Measurements from ENCODE around the gene TIE1. TPM values are rescaled to one million over a fixed set of nuclear protein-coding genes. Genes with fewer than 3 reads are reported as not detected.

The TIE1 gene
- total RNA-seq, 1 experiment from 2014 or later, result not detected

- Histone ChIP-seq H3K36me3 (ENCODE audit: insufficient read depth, low read length, poor library complexity, severe bottlenecking) (peaks cover 43% of the 10 kb centered on the region), H3K4me1 (ENCODE audit: insufficient read depth, low read length, poor library complexity, severe bottlenecking) (peaks cover 16% of the 10 kb centered on the region), H3K9me3 (ENCODE audit: low read depth, low read length, poor library complexity, severe bottlenecking) (no peaks in the 10 kb centered on the region), H3K4me3 (ENCODE audit: low read depth, low read length, poor library complexity, severe bottlenecking) (no peak overlapping the region), H3K27me3 (replicated peaks; ENCODE audit: insufficient read depth, low read depth, low read length, poor library complexity) (no peaks in the 10 kb centered on the region), H3K27ac (ENCODE audit: low read depth, low read length, poor library complexity, severe bottlenecking) (no peak overlapping the region)
- CTCF ChIA-PET, result no interaction called here
- TF ChIP-seq EZH2 (IDR thresholded peaks at IDR 0.05; ENCODE audit: borderline replicate concordance, low read depth, low read length, poor library complexity, severe bottlenecking) (no peak), CTCF (conservative IDR thresholded peaks at IDR 0.05; ENCODE audit: low read depth, low read length) (no peak)
- POLR2A ChIA-PET (ENCODE audit: low non-redundant PET), result no interaction called here
- BruUV-seq (replicated peaks), result no TSS peak
- DNase-seq (ENCODE audit: low spot score), result no peak
- intact Hi-C loops (cut with micrococcal nuclease; ENCODE audit: unreplicated experiment), result no loop called here
These were observed 64.9 kb downstream of the TIE1 start for GRCh38 chr1:43365678-43366077.

GRCh38 chr1:43366179-43366578 is 65.4 kb downstream of the TIE1 start:
- BruUV-seq (replicated peaks), result no TSS peak
- H3K4me3 ChIP-seq (ENCODE audit: low read depth, low read length, poor library complexity, severe bottlenecking), result no peak overlapping the region
- peaks cover 38% of the 10 kb centered on the region for H3K36me3 ChIP-seq (ENCODE audit: insufficient read depth, low read length, poor library complexity, severe bottlenecking)
- H3K4me1 ChIP-seq (ENCODE audit: insufficient read depth, low read length, poor library complexity, severe bottlenecking), result peaks cover 12% of the 10 kb centered on the region
- ChIA-PET CTCF (no interaction called here), POLR2A (ENCODE audit: low non-redundant PET) (no interaction called here)
- H3K27ac ChIP-seq (ENCODE audit: low read depth, low read length, poor library complexity, severe bottlenecking), result no peak overlapping the region
- intact Hi-C loops (cut with micrococcal nuclease; ENCODE audit: unreplicated experiment), result no loop called here
- TF ChIP-seq EZH2 (IDR thresholded peaks at IDR 0.05; ENCODE audit: borderline replicate concordance, low read depth, low read length, poor library complexity, severe bottlenecking), result no peak
- no peak for TF ChIP-seq CTCF (conservative IDR thresholded peaks at IDR 0.05; ENCODE audit: low read depth, low read length)
- DNase-seq (ENCODE audit: low spot score), result no peak
- no peaks in the 10 kb centered on the region for H3K27me3 ChIP-seq (replicated peaks; ENCODE audit: insufficient read depth, low read depth, low read length, poor library complexity)
- no peaks in the 10 kb centered on the region for H3K9me3 ChIP-seq (ENCODE audit: low read depth, low read length, poor library complexity, severe bottlenecking)

GRCh38 chr1:43366601-43367025 is 65.8 kb downstream of the TIE1 start:
- TF ChIP-seq EZH2 (IDR thresholded peaks at IDR 0.05; ENCODE audit: borderline replicate concordance, low read depth, low read length, poor library complexity, severe bottlenecking), result no peak
- no peak for TF ChIP-seq CTCF (conservative IDR thresholded peaks at IDR 0.05; ENCODE audit: low read depth, low read length)
- ChIA-PET CTCF (no interaction called here), POLR2A (ENCODE audit: low non-redundant PET) (no interaction called here)
- no TSS peak for BruUV-seq (replicated peaks)
- no peak for DNase-seq (ENCODE audit: low spot score)
- no peaks in the 10 kb centered on the region for H3K9me3 ChIP-seq (ENCODE audit: low read depth, low read length, poor library complexity, severe bottlenecking)
- peak overlapping the region; percentile 89 for H3K27ac ChIP-seq (ENCODE audit: low read depth, low read length, poor library complexity, severe bottlenecking)
- no peaks in the 10 kb centered on the region for H3K27me3 ChIP-seq (replicated peaks; ENCODE audit: insufficient read depth, low read depth, low read length, poor library complexity)
- peak overlapping the region; percentile 70 for H3K4me3 ChIP-seq (ENCODE audit: low read depth, low read length, poor library complexity, severe bottlenecking)
- intact Hi-C loops (cut with micrococcal nuclease; ENCODE audit: unreplicated experiment), result no loop called here
- H3K4me1 ChIP-seq (ENCODE audit: insufficient read depth, low read length, poor library complexity, severe bottlenecking), result peaks cover 8% of the 10 kb centered on the region
- H3K36me3 ChIP-seq (ENCODE audit: insufficient read depth, low read length, poor library complexity, severe bottlenecking), result peaks cover 34% of the 10 kb centered on the region
